Stimulated activated CD8-positive, alpha-beta memory T cell treated with anti-CD3 and anti-CD28 coated beads, Interleukin-7, amount 100 ng/mL, for 1 hour (primary cell): Measurements from ENCODE around the gene YJU2.

ENCODE experiments used
- DNase-seq, 2 donors: peaks; one replicate each; pipeline ENCODE4 v3.0.0-alpha.2; 2020; ENCODE audit warnings: low read depth in 2 of 2

The YJU2 gene

DNA sequence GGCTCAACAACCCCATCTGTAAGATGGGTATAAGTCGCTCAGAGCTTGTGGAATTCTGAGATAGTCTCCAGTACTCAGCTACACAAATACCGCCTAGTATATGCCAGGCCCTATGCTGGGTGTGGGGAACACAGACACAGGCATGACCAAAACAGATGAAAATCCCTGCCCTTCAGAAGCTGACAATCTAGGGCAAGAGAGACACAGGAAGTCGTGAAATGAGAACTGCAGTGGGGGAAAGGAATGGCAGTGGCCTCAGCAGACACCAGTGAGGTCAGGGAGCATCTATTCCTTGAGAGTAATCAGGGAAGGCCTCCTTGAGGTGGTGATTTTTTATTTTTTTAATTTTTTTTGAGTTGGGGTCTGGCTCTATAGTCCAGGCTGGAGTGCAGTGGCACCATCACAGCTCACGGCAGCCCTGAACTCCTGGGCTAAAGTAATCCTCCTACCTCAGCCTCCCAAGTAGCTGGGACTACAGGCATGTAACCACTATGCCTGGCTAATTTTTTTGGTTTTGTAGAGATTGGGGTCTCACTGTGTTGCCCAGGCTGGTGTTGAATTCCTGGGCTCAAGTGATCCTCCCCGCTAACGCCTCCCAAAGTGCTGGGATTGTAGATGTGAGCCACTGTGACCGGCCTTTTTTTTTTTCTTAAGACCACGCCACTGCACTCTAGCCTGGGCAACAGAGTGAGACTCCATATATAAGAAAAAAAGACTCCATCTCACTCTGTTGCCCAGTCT, 52.1 kb downstream of the YJU2 start:
- DNase-seq, result no peak

DNA sequence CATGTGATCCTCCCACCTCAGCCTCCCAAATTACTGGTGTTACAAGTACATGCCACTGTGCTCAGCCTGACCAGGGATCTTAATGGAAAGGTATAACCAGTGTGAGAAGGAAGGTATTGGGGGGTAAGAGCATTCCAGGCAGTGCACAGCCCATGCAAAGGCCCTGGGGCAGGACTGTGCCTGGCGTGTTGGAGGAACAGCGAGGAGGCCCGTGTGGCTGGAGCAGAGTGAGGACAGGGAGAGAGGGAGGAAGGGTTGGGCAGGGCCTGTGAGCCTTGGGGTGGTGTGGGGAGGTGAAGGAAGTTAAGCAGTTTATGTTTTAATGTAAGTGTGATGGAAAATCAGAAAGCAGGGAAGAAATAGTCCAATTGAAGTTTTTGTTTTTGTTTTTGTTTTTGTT, 53.7 kb downstream of the YJU2 start:
- no peak for DNase-seq

DNA sequence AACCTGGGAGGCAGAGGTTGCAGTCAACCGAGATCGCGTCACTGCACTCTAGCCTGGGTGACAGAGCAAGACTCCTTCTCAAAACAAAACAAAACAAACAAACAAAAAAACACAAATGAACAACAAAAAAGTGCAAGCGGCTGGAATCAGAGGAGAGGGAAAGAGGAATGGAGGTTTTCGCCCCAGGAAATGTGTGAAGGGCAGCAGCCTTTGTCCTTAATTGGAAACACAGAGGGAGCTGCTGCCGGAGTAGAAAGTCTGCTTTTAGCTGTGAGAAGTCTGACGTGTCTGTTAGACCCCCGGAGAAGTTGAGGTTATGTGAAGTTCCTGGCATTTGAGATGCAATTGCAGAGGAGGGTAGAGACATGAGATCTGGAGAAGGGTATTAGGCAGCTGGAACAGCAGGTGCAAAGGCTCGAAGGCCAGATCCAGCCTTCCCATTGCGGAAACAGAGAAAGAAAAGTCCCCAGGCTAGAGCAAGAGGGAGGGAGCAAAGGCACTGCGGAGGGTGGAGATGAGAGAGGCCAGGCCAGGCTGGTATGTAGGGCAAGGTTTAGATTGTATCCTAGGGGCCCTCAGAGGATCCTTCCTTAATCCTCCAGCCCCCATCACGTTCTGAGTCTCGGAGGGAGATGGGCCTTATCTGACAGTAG, 54.8 kb downstream of the YJU2 start:
- DNase-seq, result no peak

DNA sequence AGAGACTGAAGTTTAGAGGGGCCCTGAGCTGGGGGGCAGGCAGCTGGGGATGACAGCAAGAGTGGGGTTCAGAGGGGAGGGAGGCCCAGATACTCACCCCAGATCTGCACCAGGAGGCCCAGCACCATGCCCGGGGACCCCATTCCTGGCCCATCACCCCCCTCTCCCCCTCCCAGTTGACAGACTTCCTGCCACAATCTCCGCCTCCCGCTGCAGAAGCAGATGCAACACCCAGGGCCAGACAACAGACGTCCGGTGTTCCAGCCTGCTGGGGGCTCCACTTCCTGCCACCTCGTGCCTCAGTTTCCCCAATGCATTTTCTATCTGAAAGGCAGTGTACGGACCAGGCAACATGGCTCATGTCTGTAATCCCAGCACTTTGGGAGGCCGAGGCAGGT, 55.4 kb downstream of the YJU2 start, which contains the start of gene TMIGD2:
TMIGD2 (minus strand) TSS at position 147 of the 398 bp plus-strand sequence; CDS start at position 143, 4 bp downstream.
- DNase-seq, result no peak

DNA sequence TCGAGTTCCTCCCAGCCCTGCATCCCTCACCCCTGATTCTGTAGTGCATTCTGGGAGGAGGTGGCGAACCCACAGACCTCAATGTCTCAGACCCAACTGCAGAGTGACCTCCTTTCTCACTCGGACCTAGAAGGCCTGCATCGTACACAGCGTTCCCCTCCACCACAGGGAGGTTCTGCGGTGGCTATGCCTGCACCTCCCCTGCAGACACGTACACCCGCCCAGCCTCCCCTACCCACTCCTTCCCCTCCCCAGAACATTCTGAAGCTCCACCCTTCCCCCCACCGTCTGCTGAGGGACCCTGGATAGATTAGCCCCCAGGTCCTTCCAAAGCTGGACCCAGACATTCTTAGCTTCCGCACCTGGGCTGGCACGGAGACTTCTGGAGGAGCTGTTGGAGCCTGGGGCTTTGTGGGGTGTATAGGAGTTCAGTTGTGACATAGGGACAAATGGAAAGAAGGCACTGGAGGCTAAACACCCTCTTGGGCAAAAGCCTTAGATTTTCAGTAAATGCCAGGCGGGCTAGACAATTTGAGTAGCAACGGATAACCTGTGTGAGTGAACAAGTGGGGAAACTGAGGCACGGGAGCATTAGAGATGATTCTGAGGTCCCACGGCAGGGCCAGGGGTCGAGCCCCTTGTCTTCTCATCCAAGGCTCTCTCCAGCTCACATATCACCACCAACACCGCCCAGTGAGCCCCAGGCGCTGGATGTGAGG, 57.1 kb downstream of the YJU2 start:
- no peak for DNase-seq

DNA sequence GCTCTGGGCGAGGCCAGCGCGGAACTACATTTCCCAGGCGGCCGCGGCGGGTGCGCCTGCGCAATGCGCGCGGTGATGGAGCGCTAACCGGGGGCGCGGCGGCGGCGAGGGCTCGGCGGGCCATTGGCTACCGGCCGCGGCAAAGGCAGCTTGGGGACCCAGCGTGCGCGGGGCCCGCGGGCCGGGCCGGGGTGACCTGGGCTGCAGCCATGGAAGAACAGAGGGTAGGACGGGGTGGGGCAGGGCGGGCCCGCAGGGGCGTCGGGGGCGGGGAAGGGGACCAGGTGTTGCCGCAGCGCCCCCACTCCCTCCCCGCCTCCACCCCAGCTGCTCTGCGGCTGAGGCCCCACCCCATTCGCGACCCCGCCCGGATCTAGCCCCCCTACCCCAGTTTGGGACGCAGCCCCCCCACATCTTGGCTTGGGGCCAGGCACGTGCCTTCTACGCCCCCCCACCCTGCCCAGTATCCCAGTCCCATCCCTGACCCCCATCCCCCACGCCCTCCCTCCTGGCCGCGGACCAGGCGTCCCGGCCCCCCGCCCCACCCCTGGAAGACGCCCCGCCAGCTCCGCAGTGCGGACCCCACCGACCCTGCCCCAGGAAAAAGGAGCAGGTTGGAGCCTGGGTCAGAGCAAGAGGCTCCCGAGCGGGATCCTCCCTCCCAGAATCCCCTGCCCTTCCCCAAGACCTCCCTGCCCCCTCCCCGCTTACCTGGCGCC, 57.8 kb downstream of the YJU2 start, which contains the start of gene FSD1:
FSD1 (plus strand) TSS at position 61 of the 719 bp plus-strand sequence; CDS start at position 210, 149 bp downstream.
- peak in 1 of 2 donors; percentile 33 for DNase-seq

DNA sequence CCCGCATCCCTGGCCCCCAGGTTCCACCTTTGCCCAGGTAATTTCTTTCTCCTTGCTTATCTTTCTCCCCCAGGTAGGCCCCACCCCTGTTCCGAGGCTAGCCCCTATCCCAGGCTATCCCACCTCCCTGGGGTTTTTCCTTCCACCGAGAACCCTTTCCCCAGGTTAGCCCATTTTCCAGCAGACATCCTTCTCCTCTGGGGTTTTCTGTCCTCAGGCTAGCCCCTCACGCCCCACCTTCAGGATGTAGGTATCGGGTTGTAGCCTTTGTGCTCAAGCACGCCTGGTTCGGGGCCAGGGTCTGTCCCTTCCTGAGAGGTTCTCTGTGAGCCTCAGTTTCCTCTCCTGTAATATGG, 58.4 kb downstream of the YJU2 start:
- no peak for DNase-seq

DNA sequence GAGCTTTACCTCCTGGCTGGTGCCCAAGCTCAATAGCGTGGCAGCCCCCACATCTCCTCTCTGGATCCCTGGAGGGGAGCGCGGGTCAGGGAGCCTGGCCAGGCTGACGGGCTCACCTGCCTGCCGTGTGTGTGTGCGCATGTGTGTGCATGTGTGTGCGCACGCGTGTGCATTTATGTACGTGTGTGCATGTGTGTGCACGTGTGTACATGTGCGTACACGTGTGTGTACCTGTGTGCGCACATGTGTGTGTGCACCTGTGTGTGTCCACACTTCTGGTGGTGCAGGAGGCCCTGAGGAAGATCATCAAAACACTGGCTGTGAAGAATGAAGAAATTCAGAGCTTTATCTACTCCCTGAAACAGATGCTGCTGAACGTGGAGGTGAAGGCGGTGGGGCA, 58.8 kb downstream of the YJU2 start:
- DNase-seq, result no peak

DNA sequence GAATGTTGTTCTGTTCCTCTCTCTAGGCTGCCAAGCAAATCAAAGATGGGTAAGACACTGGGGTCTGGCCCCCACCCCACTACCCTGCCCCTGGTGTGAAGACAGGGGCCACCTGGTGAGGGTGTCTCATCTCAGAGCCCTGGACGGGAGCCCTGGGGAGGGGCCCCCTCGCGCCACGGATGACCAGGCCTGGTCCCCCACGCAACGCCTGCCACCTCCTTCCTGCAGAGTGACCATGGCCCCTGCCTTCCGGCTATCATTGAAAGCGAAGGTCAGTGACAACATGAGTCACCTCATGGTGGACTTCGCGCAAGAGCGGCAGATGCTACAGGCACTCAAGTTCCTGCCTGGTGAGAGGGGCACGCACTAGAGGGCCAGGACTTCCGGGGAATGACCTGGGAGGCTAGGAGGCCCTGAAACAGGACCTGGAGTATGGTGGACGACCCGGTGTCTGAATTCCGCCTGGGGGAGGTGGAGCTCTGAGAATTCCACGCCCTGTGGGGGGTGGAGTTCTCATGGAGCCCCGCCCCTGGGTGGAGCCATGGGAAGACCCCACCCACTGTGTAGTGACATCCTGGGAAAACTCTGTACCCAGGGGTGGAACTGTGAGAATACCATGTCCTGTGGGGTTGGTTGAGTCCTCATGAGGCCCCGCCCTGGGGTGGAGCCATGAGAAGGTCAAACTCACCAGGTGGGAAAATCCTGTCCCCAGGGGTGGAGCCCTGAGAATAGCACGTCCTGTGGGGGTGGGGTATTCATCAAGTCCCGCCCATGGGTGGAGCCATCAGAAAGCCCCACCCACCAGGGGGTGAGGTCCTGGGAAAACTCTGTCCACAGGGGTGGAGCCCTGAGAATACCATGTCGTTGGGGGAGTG, 63.6 kb downstream of the YJU2 start:
- no peak for DNase-seq

DNA sequence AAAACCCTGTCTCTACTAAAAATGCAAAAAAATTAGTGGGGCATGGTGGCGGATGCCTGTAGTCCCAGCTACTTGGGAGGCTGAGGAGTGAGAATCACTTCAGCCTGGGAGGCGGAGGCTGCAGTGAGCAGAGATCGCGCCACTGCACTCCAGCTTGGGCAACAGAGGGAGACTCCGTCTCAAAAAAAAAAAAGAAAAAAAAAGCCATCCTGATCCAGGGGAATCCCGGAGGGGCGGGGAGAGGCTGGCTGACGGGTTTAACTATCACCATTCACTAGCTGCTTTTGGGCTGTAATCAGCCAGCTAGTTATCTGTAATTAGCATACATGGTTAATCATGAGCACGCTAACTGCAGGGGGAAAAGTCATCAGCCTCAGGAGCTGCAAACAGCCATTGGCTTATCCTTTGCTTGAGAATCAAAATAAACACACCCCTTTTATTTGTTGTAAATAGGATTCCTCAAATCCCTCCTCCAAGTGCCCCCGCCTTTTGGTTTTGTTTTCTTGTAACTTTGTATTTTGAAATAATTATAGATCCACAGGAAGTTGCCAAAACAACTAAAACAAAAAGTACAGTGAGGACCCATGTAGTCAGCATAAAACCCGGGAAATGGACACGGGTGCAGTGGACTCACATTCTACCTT, 67.1 kb downstream of the YJU2 start:
- no peak for DNase-seq

DNA sequence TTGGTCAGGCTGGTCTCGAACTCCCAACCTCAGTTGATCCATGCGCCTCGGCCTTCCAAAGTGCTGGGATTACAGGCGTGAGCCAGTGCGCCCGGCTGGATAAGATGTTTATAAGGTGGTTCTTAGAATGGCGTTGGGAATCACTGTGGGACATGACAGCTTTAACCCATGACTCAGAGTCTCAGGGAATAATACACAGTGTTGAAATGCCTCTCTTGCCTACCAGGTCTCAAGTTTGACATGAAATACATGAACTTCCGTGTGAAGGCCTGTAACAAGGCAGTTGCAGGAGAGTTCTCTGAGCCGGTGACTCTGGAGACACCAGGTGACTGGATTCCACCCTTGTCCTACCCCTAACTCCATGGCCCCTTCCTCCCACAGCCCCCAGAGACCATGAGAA, 70.1 kb downstream of the YJU2 start:
- DNase-seq, result no peak

DNA sequence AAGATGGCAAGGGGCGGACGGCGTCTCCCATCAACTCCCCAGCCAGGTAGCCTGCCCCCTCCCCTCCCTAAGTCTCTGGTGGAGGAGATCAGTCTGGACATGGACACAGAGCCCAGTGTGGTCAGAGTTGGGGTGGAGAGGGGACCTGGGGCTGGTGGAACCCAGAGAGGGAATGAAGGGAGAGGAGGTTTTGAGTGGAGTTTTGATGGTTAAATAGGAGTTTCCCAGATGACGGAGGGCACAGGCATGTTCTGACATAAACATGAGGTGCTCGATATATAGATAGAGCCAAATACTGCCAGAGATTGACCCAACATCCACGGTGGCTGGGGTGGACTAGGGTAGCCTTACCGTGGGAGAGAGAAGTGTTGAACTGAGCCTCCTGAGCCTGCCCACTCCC, 71.6 kb downstream of the YJU2 start:
- DNase-seq, result no peak
